Middle frontal gyrus (tissue), 1 donor: ENCODE data around the gene MCC.

ENCODE experiments used
- DNase-seq: peaks from one replicate; pipeline ENCODE4 v3.0.0-alpha.2; 2015; ENCODE audit warnings: low spot score; ENCODE audit errors: extremely low spot score

MCC gene

GRCh38 chr5:113118765-113119164 is 369.5 kb downstream of the MCC start:
- no peak for DNase-seq

DNA sequence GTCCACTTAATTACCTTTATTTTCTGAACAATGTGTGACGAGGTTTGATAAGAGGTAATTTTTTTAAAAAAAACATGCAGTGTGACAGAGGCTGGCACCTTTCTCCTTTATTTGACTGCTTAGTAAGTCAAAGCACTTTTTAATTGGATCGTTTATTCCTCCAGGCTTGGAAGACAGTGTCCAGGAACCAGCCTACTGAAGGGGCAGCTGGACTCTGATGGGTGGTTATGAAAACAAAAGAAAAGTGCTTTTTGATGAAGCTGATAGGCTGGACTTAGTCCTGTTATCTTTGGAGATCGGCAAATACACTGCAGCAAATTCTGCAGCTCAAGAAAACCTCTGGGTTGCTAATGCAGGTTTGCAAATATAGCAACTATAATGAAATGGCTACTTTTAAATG is 370.0 kb downstream of the MCC start:
- DNase-seq, result no peak

- no peak for DNase-seq
Measured at GRCh38 chr5:113117543-113118115, 370.6 kb downstream of the MCC start.

DNA sequence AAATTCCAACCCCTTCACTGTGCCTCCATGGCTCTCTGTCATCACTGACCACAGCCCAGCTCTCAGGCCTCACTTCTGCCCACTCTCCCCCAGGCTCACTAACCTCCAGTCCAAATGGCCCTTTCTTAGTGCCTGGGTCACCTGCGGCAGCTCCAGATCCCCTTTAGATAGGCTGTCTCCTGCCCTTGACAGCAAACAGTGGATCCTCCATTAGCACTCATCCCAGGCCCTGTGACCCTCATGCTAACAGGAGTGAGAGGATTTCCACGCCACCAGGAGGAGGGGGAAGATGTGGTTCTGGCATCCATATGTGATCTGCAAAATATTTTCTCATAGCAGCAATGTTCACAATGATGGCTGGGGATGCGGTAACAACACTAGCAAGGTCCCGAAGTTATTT is 372.3 kb downstream of the MCC start:
- no peak for DNase-seq

DNA sequence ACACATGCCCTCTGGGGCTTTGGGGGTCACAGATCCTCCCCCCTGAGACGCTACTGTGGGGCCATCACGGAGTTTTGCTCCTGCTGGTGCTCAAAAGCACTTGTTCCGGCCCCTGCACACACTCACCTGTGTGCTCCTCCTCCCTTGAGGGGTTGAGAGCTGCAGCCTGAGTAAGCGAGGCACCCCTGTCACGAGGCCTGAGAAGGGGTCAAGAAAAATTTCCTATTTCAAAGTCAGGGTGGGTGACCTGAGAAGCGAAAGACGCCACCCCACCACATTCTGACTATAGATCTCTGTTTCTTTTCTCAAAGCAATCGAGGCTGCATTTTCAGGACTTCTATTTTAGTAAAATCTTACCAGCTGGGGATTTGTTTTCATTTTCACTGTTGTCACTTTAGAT is 373.2 kb downstream of the MCC start:
- no peak for DNase-seq

DNA sequence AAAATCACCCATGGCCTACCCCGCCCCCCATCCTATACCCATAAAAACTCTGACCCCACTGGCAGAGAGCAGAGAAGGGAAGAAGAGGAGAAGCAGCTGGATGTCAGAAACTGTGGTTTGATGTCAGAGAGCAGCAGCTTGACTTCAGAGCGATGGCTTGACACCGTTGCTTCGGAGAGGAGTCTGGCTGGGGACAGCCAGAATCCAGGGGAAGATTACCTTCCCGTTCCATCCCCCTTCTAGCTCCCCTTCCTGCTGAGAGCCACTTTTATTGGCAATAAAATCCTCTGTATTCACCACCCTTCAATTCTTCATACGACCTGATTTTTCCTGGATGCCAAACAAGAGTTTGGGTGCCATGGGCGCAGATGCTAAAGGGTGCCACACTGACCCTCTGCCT is 373.7 kb downstream of the MCC start:
- no peak for DNase-seq

GRCh38 chr5:113112435-113112834 is 375.8 kb downstream of the MCC start:
- DNase-seq, result no peak

DNA sequence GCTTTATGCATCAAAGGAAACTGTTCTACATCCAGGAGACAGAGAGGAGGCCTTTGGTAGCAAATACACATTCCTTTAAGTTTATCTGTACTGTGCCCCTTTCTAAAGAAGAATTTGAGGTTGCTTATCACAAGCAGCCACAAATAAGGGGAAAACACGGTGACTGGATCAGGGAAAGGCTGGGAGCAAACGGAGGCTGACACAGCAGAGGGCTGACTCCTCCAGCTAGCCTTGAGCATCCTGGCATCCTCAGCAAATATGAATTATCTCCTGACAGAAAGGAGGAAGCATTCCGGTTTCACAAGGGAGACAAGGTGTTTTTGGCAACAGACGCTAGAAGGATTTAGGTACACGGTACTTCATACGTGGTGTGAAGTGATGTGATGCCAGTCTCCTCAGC is 378.1 kb downstream of the MCC start:
- DNase-seq, result no peak

DNA sequence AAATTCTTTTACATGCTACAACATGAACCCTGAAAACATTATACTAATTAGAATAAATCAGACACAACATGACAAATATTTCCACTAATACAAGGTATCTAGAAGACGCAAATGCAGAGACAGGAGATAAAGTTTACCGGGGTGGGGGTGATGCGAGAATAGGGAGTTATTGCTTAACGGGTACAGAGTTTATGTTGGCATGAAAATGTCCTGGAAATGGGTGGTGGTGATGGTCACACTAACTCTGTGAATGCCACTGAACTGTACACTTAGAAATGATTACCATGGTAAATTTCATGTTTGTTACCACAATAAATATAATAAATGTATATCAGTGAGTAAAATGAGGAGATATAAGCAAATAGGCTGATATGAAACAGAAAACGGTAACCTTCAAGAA is 378.9 kb downstream of the MCC start:
- DNase-seq, result no peak

DNA sequence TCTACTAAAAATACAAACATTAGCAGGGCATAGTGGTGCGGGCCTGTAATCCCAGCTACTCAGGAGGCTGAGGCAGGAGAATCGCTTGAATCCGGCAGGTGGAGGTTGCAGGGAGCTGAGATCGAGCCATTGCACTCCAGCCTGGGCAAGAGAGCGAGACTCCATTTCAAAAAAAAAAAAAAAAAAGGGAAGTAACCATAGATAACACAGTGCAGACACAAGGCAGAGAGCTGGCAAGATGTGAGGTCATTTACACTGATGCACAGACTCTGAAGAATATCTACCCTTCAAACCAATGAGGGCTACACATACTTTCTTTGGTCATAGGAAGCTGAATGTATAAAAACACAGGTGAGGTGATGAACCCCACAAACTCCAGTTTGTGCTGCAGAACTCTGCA is 379.8 kb downstream of the MCC start:
- DNase-seq, result no peak

DNA sequence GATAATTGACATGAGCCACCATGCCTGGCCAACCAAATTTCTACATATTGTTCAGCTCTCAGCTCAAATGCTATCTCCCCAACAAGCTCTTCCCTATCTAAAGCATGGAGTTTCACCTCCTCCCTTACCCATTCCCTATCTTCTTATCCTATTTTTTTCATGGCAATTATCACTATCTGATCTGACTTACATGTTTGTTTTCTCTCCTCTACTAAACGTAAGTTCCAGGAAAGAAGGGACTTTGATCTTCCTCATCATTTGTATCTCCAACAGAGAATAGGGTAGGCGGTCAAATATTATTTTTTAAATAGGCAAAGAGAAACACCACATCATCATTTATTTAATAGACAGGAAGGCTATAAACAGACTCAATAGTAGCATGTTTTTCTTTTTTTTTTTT is 381.4 kb downstream of the MCC start:
- no peak for DNase-seq

- no peak for DNase-seq
Measured at GRCh38 chr5:113105693-113106280, 382.5 kb downstream of the MCC start.

- DNase-seq, result no peak
Measured at GRCh38 chr5:113103330-113103729, 384.9 kb downstream of the MCC start.

DNA sequence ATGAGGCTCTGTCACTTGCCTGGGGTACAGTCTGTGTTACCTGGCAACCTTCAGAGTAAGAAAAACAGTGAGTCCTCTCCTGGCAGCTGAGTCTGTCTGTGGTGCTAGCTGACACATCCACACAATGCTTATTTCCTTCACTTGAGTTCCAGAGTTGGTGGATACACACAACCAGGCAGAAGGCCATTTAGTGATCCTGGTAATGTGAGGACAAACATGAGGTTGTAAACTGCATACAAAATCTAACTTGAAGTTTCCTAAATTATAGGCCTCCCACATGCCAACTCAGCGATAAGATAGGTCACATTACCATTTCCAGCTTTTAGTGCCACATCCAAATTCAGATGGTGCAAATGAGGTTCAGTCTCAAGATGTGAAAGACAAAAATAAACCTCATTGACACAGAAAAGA is 386.1 kb downstream of the MCC start:
- no peak for DNase-seq

DNA sequence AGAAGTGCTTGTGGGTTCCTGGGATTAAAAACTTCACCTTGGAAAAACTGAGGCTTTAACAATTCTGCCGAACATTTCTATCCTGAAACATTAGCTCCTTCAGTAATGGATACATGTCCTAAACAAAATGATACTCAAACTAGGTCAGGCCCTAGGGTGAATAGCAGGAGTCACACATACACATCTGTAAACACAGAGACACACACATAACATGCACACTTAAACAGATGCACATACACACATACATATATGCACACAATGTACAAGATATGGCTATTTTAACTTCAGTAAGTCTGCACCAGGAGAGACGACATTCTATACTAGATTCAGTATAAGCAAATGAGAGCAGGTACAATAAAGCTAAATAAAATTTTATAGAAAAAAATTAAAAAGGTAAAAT is 387.3 kb downstream of the MCC start:
- DNase-seq, result no peak

DNA sequence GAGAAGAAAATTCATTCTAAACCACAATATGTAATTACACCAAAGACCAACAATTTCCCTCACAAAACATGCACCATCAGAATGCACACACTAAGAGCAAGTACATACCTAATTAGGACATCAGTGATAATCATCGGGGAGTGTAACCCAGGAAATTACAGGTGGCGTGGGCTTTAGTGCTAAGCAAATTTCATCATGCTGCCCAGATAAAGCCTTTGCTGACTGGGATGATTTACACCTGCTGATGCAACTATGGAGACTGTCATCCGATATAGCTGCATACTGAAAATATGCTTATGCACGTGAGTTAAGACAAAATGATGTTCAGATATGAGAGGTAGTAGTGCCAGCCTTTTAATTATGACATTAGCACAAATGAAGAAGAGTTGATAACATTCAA is 388.4 kb downstream of the MCC start:
- DNase-seq, result no peak

GRCh38 chr5:113098378-113098777 is 389.9 kb downstream of the MCC start:
- DNase-seq, result no peak

DNA sequence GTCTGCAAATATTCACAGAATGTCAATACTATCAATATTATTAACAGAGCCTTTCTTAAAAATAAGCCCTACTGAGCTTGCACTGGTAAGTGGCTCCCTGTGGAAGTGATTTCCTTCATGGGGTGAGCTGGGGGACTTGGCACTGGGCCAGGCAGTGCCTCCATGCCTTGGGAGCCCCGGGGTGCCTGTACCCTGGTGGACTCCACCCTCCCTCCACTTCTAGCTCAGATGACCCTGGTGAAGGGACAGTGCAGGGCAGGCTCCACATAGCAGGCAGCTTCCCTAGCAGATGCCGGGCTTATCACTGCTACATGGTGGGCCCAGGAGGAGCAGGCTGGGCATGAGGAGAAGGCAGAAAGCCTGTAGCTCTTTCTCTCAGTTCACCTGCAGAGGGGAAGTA is 392.4 kb downstream of the MCC start:
- DNase-seq, result no peak

GRCh38 chr5:113093558-113093957 is 394.7 kb downstream of the MCC start:
- DNase-seq, result no peak

DNA sequence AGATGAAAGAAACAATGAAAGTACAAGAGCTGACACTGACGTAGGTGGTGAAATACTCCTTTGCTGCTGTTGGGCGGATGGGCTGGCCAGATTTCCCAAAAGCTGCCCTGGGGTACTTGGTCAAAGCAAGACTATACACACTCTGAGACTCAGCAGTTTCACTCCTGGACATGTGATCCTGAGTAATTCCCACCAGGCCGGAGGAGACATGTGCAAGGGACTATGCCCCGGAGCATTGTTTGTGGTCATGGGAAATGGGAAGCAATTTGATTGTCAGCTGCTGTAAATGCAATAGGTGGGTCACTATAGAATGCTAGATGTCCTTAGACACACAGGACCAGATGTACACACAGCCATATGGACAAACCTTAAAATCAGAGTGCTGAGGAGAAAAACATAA is 395.6 kb downstream of the MCC start:
- no peak for DNase-seq

DNA sequence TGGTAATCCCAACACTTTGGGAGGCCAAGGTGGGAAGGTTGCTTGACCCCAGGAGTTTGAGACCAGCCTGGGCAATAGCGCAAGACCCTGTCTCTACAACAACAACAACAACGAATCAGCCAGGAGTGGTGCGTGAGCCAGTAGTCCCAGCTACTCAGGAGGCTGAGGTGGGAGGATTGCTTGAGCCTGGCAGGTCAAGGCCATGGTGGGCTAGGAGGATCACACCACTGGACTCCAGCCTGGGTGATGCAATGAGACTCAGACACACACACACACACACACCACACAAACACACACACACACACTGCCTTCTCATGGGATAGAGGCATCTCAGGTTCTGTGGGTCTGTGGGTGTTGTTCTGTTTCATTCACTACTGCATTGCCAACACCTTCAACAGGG is 396.6 kb downstream of the MCC start:
- no peak for DNase-seq

- DNase-seq, result no peak
Measured at GRCh38 chr5:113090336-113091106, 397.7 kb downstream of the MCC start.
